OCI-LY7 (cell line): ENCODE measurements around the gene TSNAXIP1. TPM values are rescaled to one million over a fixed set of nuclear protein-coding genes. Genes with fewer than 3 reads are reported as not detected.

Source experiments
- BruUV-seq: library from RNA; stranded (reverse); fragments of 400-500 nt; replicated peaks from 2 replicates; lab custom pipeline; 2021; lab: Mats Ljungman, UMichigan
- CTCF ChIA-PET: fragments of 300-600 bp; sonication (Branson Sonifier 250); formaldehyde crosslinking; loops from one replicate; lab custom pipeline; 2022; ENCODE audit warnings: antibody characterized with exemption; ENCODE audit not compliant: unreplicated experiment; lab: Charles Lee
- POLR2A ChIA-PET: fragments of 300-600 bp; sonication (Branson Sonifier 250); formaldehyde crosslinking; loops from one replicate; lab custom pipeline; 2022; ENCODE audit warnings: antibody characterized with exemption; lab: Charles Lee
- DNase-seq: peaks from one replicate; pipeline ENCODE4 v3.0.0-alpha.2; 2015; ENCODE audit warnings: low spot score
- H2AFZ ChIP-seq: fragments of 200-600 bp; sonication (generic), shearing (Covaris generic); 2 replicates; pipeline ENCODE4 v1.6.1; 2014; ENCODE audit warnings: mild to moderate bottlenecking, antibody characterized with exemption, low read length, moderate library complexity
- H3K27ac ChIP-seq: fragments of 200-600 bp; sonication (generic); 2 replicates; pipeline ENCODE4 v1.5.1; 2014; ENCODE audit warnings: mixed run types, low read depth, mild to moderate bottlenecking, moderate library complexity, low read length, inconsistent platforms; ENCODE audit not compliant: poor library complexity, severe bottlenecking
- H3K36me3 ChIP-seq: fragments of 200-600 bp; sonication (generic); 2 replicates; pipeline ENCODE4 v1.6.1; 2014; ENCODE audit warnings: mild to moderate bottlenecking, antibody characterized with exemption, low read length, moderate library complexity, mixed read lengths; ENCODE audit not compliant: insufficient read depth
- H3K4me1 ChIP-seq: fragments of 200-600 bp; sonication (generic); 2 replicates; pipeline ENCODE4 v1.5.1; 2014; ENCODE audit warnings: mild to moderate bottlenecking, low read length; ENCODE audit not compliant: insufficient read depth, poor library complexity, severe bottlenecking
- H3K4me2 ChIP-seq: fragments of 200-600 bp; sonication (generic); 2 replicates; pipeline ENCODE4 v1.6.1; 2014; ENCODE audit warnings: mild to moderate bottlenecking, low read length
- H3K4me3 ChIP-seq: fragments of 200-600 bp; sonication (generic); 2 replicates; pipeline ENCODE4 v1.5.1; 2014; ENCODE audit warnings: mild to moderate bottlenecking, low read depth, low read length; ENCODE audit not compliant: poor library complexity, severe bottlenecking
- H3K79me2 ChIP-seq: fragments of 200-600 bp; sonication (generic); 2 replicates; pipeline ENCODE4 v1.6.1; 2016; ENCODE audit warnings: low read depth, mild to moderate bottlenecking, low read length, moderate library complexity, mixed read lengths; ENCODE audit not compliant: insufficient read depth
- H3K9me2 ChIP-seq: fragments of 200-600 bp; sonication (generic); 2 replicates; pipeline ENCODE4 v1.6.1; 2016; ENCODE audit warnings: mild to moderate bottlenecking, low read length, mixed read lengths; ENCODE audit not compliant: insufficient read depth
- H3K9me3 ChIP-seq: fragments of 200-600 bp; sonication (generic); 2 replicates; pipeline ENCODE4 v1.6.1; 2014; ENCODE audit warnings: mild to moderate bottlenecking, mixed run types, low read length, mixed read lengths
- H4K20me1 ChIP-seq: fragments of 200-600 bp; sonication (generic); 2 replicates; pipeline ENCODE4 v1.6.1; 2014; ENCODE audit warnings: mild to moderate bottlenecking, antibody characterized with exemption, low read length, moderate library complexity, mixed read lengths; ENCODE audit not compliant: insufficient read depth
- CTCF ChIP-seq: fragments of 200-600 bp; sonication (generic); conservative IDR thresholded peaks from 2 replicates; pipeline ENCODE4 v1.5.1; 2014; ENCODE audit warnings: mild to moderate bottlenecking, antibody characterized with exemption, low read length, moderate library complexity, mixed read lengths
- EZH2phosphoT487 ChIP-seq: fragments of 200-600 bp; sonication (generic); IDR thresholded peaks from 2 replicates; pipeline ENCODE4 v1.6.1; 2018; ENCODE audit warnings: low read depth, borderline replicate concordance, mild to moderate bottlenecking, mixed run types, antibody characterized with exemption, low read length, moderate library complexity, mixed read lengths
- intact Hi-C: fragments of 100-400 bp; cut with micrococcal nuclease; formaldehyde crosslinking; loops from one replicate; pipeline ENCODE4 v1.10.0; 2022; ENCODE audit not compliant: unreplicated experiment
- total RNA-seq, 2 experiments: library from RNA; depleted of rRNA in 1 of 2; stranded (reverse); fragments of >200 nt in 1 of 2; shearing (Covaris generic) in 1 of 2; gene quantifications; 2 replicates each; pipeline ENCODE4 v1.2.3, GENCODE V29; 2014 to 2022

TSNAXIP1 gene
- total RNA-seq, 2 experiments from 2014 or later = 0.76 to 0.91 TPM

GRCh38 chr16:67770346-67770991 is 36.2 kb upstream of the TSNAXIP1 start:
- intact Hi-C loops = no loop called here
- Histone ChIP-seq H3K9me2 (no peaks in the 10 kb centered on the region), H3K4me3 (no peak overlapping the region), H3K36me3 (peaks cover 55% of the 10 kb centered on the region), H2AFZ (no peak overlapping the region), H4K20me1 (no peaks in the 10 kb centered on the region), H3K27ac (no peak overlapping the region), H3K79me2 (no peaks in the 10 kb centered on the region), H3K9me3 (no peaks in the 10 kb centered on the region), H3K4me1 (no peaks in the 10 kb centered on the region), H3K4me2 (no peak overlapping the region)
- ChIA-PET CTCF (no interaction called here), POLR2A (no interaction called here)
- DNase-seq = no peak
- TF ChIP-seq CTCF = no peak
- no peak for TF ChIP-seq EZH2phosphoT487
- no TSS peak for BruUV-seq

GRCh38 chr16:67773099-67773498 is 33.6 kb upstream of the TSNAXIP1 start:
- DNase-seq = no peak
- no peaks in the 10 kb centered on the region for H3K79me2 ChIP-seq
- no peak overlapping the region for H2AFZ ChIP-seq
- H3K4me2 ChIP-seq = no peak overlapping the region
- intact Hi-C loops = no loop called here
- H3K9me3 ChIP-seq = no peaks in the 10 kb centered on the region
- no peak overlapping the region for H3K27ac ChIP-seq
- TF ChIP-seq CTCF = no peak
- no peak for TF ChIP-seq EZH2phosphoT487
- CTCF ChIA-PET = no interaction called here
- no peaks in the 10 kb centered on the region for H3K9me2 ChIP-seq
- H3K4me3 ChIP-seq = no peak overlapping the region
- no peaks in the 10 kb centered on the region for H4K20me1 ChIP-seq
- H3K4me1 ChIP-seq = no peaks in the 10 kb centered on the region
- BruUV-seq = no TSS peak
- POLR2A ChIA-PET = no interaction called here
- peaks cover 42% of the 10 kb centered on the region for H3K36me3 ChIP-seq

- intact Hi-C loops = no loop called here
- Histone ChIP-seq H3K79me2 (no peaks in the 10 kb centered on the region), H3K4me3 (no peak overlapping the region), H3K4me2 (no peak overlapping the region), H4K20me1 (no peaks in the 10 kb centered on the region), H3K9me3 (no peaks in the 10 kb centered on the region), H3K9me2 (no peaks in the 10 kb centered on the region), H3K36me3 (peaks cover 41% of the 10 kb centered on the region), H3K27ac (no peak overlapping the region), H2AFZ (no peak overlapping the region), H3K4me1 (peaks cover 5% of the 10 kb centered on the region)
- no peak for TF ChIP-seq EZH2phosphoT487
- TF ChIP-seq CTCF = no peak
- ChIA-PET POLR2A (interaction anchor here (0.5 to 0.6 kb wide), 2 partner anchors 10 to 30 kb away, joined by 3 read pairs; no protein-coding TSS in a partner anchor), CTCF (no interaction called here)
- no peak for DNase-seq
- no TSS peak for BruUV-seq
These were observed 32.9 kb upstream of the TSNAXIP1 start for GRCh38 chr16:67773569-67774456.
